ENCODE results near the gene ARL14.
"Not testable (repeated sequence)": the region's sequence is repeated elsewhere in the genome, so short reads cannot be mapped to it uniquely, and the experiment has no call there.

Gene ARL14

GRCh38 chr3:160677459-160677881 lies 510 bp downstream of the ARL14 start:
- DNase-seq (ENCODE audit: low read depth in 2 of 2): no peak

GRCh38 chr3:160678292-160678842 lies 1.4 kb downstream of the ARL14 start:
- DNase-seq (ENCODE audit: low read depth in 2 of 2): no peak

GRCh38 chr3:160684368-160684740 lies 7.4 kb downstream of the ARL14 start:
- no peak for DNase-seq (ENCODE audit: low read depth in 2 of 2)

DNA sequence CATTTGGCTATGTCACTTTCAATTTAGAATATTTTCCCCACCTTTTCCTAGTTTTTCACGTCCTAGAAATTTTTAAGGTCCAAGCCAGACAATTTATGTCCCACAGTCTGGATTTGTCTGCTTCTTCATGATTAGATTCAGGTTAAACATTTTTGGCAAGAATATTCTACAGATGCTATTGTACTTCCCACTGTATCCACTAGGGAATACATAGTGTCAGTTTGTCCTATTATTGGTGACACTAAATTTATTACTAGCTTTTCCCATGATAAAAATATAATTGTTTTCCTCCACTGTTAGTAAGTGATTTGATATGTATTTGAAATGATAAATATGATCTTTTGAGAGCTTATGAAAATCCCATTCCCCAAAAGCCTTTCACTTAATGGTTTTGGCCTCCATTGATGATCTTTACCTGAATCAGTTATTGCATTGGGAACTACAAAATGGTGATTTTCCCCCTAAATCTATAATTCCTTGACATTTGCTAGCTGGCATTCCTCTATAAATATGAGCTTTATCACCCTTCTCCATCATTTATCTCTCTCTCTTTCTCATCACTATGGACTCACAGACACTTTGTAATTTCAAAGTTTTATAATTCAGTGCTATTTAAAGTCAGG lies 8.3 kb downstream of the ARL14 start:
- DNase-seq (ENCODE audit: low read depth in 2 of 2): no peak

- no peak for DNase-seq (ENCODE audit: low read depth in 2 of 2)
These were observed 10.1 kb downstream of the ARL14 start for GRCh38 chr3:160686955-160687535.

- DNase-seq (ENCODE audit: low read depth in 2 of 2): no peak
These were observed 14.2 kb downstream of the ARL14 start for GRCh38 chr3:160691151-160691550.

GRCh38 chr3:160691962-160692361 lies 15.0 kb downstream of the ARL14 start:
- DNase-seq (ENCODE audit: low read depth in 2 of 2): no peak

- no peak for DNase-seq (ENCODE audit: low read depth in 2 of 2)
These were observed 16.2 kb downstream of the ARL14 start for GRCh38 chr3:160693191-160693590.

DNA sequence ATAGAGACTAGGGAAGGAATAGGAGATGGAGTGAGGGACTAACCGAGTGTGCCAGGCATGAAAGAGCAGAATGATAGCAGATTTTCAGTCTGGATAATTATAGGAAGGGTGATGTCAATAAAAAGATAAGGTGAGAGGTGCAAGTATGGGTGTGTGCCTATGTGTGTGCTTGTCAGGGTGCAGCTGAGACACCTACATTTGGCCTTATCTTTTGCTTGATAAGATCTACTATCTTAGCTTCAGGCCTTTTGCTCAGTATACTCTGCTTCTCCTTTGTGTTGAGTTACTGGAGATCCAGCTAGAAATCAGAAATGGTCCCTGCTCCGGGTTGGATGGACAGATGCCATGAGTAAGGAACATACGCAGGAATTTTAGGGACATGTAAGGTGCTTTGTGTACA lies 17.4 kb downstream of the ARL14 start:
- DNase-seq (ENCODE audit: low read depth in 2 of 2): no peak

- DNase-seq (ENCODE audit: low read depth in 2 of 2): no peak
These were observed 18.0 kb downstream of the ARL14 start for GRCh38 chr3:160695003-160695402.

DNA sequence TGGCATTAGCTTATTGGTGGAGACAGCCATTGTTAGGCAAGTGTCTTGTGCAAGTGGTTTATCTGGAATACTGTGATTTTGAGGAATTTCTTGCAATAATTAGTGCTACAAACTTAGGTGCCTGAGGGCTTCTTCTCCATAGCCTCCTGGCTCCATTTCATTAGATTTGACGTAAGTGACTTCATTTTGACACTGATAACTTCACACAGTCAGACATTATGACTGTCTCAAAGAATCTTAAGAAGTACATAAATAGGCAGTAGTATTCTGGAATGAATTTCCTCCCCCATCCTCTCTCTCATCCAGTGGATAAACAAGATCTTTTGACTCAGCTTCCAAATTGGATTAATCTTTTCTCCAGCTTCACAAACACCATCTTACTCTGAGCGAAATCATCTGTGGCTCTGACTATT lies 19.0 kb downstream of the ARL14 start:
- DNase-seq (ENCODE audit: low read depth in 2 of 2): no peak

DNA sequence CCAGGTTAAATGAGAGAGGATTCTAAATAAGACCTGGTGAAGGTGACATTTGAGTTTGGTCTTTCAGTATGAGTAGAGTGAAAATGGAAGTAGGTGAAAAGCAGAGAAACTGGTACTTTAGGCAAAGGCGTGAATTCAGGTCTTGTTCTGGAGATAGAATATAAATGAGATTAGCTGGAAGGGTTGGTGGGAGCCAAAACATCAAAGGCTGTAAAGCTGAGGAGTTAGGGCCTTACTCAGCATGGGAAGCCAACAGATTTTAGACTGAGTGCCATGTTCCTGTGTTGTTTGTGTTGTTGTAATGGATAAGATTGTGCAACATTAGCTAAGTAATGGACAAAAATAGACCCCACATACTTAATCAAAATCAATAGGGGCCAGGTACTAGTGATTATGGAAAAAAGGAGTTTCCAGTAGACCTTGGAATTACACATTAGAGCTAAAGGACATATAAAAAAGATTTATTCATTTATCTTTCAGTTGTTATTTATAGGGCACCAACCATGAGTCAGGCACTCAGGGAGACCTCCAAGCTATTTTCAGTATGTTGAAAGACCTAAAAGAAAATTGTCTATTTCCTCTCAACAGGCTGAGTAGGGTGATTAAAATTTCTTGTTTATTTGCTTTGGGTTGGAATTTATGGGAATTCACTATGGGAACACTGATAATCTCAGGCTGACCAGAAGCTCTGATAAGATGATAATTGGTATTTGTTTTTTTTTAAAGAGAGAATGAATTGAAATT lies 20.8 kb downstream of the ARL14 start:
- DNase-seq (ENCODE audit: low read depth in 2 of 2): no peak

- DNase-seq (ENCODE audit: low read depth in 2 of 2): no peak
These were observed 21.7 kb downstream of the ARL14 start for GRCh38 chr3:160698599-160699195.

DNA sequence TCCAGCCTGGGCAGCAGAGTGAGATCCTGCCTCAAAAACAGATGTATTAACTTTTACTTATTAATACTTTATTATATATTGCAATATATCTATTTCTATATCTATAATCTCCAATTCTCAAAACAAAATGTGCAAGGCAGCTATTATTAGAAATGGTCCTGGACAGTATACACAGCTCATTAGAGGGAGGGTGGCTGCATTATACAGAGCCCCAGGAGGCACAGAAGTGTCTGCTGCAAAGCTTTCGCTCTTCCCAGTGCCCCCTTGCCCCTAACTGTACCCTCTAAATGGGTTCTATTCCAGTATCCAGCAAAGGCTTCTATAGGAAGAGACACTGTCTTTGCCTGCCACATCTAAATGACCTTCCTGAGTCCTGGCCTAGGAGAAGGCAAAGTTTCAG lies 24.5 kb downstream of the ARL14 start:
- DNase-seq (ENCODE audit: low read depth in 2 of 2): no peak

DNA sequence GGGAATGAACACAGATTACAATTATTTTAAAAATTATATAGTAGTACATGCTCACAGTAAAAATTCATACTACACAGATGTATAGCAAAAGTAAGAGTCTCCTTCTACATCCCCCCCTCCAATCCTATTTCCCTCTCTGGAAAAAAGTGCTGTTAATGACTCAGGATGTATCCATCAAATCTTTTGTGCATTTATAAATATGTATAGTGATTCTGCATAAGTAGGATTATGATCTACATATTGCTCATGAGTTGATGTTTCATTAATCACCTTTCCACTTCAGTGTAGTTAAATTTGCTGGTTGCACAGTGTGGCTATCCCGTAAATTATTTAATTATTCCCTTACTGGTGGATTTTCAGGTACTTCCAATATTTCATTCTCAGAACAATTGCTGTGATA lies 25.3 kb downstream of the ARL14 start:
- DNase-seq (ENCODE audit: low read depth in 2 of 2): no peak

- no peak for DNase-seq (ENCODE audit: low read depth in 2 of 2)
These were observed 27.0 kb downstream of the ARL14 start for GRCh38 chr3:160703974-160704373.

GRCh38 chr3:160707187-160707794 lies 30.3 kb downstream of the ARL14 start:
- DNase-seq (ENCODE audit: low read depth in 2 of 2): no peak

DNA sequence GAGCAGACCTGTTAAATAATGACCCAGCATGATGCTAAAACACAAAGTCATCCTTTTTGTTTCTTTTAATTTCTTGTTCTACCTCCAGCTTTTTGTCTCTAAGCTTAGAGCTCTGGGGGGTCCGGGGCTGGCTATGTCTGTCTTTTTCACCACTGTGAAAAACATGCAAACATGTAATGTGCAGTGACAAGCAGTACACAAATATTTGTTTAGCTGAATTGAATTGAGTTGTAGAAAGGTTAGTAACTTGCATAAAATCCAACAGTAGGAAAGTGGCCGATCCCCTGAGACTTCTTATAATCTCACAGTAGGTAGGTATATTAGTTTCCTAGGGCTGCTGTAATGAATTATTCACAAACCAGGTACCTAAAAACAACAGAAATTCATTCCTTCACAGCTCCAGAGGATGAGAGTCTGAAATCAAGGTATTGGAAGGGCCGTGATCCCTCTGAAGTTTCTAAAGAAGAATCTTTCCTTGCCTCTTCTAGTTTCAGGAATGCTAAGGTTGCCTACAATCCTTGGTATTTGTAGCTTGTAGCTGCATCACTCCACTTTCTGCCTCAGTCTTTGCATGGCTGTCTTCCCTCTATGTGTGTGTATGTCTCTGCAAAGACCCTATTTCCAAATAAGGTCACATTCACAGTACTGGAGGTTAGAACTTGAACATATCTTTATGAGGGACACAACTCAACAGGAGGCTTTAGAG lies 32.7 kb downstream of the ARL14 start:
- no peak for DNase-seq (ENCODE audit: low read depth in 2 of 2)

DNA sequence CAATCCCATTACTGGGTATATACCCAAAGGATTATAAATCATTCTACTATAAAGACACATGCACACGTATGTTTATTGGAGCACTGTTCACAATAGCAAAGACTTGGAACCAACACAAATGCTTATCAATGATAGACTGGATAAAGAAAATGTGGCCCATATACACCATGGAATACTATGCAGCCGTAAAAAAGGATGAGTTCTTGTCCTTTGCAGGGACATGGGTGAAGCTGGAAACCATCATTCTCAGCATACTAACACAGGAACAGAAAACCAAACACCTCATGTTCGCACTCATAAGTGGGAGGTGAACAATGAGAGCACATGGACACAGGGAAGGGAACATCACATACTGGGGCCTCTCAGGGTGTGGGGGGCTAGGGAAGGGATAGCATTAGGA lies 36.2 kb downstream of the ARL14 start:
- DNase-seq (ENCODE audit: low read depth in 2 of 2): not testable (repeated sequence)

DNA sequence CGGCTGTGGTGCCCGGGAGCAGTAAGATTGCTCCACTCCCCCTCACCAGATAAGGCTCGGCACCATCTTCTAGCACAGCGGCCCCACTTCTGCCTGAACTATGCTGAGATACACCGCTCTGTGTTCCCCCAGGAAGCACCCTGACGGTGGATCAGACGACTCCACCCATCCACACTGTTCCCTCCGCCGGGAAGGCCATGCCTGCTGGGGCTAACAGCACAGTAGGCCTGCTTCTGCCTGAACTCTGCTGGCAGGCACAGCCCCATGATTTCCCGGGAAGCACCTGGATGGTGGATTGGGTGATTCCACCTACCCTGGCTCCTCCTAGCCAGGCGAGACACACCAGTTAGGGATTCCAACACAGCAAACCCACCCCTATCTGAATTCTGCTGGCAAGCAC lies 42.8 kb downstream of the ARL14 start:
- DNase-seq (ENCODE audit: low read depth in 2 of 2): no peak

DNA sequence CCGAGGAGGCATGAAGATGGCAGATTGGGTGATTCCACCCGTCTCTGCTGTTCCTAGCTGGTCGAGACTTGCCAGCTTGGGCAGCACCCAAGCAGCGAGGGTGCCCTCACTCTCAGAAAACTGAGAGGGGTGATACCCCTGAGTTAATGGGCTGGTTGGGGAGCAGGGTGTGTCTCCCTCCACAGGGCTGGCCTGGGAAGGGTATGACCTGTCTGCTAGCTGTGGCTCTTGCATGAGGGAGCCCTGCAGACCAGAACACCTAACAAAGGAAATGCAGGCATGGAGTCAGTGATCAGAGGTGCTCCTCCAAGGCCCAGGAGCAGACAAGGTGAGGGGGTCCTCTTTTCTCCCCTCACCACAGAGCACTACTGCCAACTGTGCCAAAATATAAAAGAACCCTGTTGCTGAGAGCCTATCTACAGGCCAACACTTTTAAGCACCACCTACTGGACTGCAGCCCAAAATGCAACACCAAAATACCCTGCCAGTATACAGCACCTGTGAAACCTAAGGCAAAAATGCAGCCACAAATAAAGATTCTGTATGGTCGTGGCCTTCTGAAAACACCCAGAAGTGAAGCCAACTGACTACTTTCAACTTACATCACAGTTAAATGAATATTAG lies 43.3 kb downstream of the ARL14 start:
- DNase-seq (ENCODE audit: low read depth in 2 of 2): no peak

All from stimulated activated CD8-positive, alpha-beta memory T cell treated with anti-CD3 and anti-CD28 coated beads, Interleukin-2, amount 100 ng/mL, for 48 hours (primary cell).